Sciatic nerve (tissue), 2 donors: ENCODE results near the gene HOXD12. TPM values are rescaled to one million over a fixed set of nuclear protein-coding genes. Genes with fewer than 3 reads are reported as not detected.

Experiments
- ATAC-seq: fragments of 200-7000 bp; cut with Tn5 transposase; one replicate; pipeline ENCODE4 v1.9.1; 2020; ENCODE audit warnings: mild to moderate bottlenecking, moderate library complexity
- DNase-seq: peaks from one replicate; pipeline ENCODE4 v3.0.0-alpha.2; 2020; ENCODE audit warnings: low spot score
- intact Hi-C: fragments of 100-400 bp; cut with DNase I; formaldehyde crosslinking; loops from one replicate; pipeline ENCODE4 v1.14.2; 2022
- total RNA-seq: library from RNA; stranded (reverse); fragmentation: NEBNext Ultra II Directional; extraction: Animal tissue kit (Norgen Biotek cat#: 25700); gene quantifications from one replicate; pipeline ENCODE4 v1.2.1, GENCODE V29; 2021
- donor health status: DM: no; HTN: no; CAD: no.
- donor health status: DM: no; HTN: no; CAD: no.

The HOXD12 gene, protein sequence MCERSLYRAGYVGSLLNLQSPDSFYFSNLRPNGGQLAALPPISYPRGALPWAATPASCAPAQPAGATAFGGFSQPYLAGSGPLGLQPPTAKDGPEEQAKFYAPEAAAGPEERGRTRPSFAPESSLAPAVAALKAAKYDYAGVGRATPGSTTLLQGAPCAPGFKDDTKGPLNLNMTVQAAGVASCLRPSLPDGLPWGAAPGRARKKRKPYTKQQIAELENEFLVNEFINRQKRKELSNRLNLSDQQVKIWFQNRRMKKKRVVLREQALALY
- not detected for total RNA-seq

DNA sequence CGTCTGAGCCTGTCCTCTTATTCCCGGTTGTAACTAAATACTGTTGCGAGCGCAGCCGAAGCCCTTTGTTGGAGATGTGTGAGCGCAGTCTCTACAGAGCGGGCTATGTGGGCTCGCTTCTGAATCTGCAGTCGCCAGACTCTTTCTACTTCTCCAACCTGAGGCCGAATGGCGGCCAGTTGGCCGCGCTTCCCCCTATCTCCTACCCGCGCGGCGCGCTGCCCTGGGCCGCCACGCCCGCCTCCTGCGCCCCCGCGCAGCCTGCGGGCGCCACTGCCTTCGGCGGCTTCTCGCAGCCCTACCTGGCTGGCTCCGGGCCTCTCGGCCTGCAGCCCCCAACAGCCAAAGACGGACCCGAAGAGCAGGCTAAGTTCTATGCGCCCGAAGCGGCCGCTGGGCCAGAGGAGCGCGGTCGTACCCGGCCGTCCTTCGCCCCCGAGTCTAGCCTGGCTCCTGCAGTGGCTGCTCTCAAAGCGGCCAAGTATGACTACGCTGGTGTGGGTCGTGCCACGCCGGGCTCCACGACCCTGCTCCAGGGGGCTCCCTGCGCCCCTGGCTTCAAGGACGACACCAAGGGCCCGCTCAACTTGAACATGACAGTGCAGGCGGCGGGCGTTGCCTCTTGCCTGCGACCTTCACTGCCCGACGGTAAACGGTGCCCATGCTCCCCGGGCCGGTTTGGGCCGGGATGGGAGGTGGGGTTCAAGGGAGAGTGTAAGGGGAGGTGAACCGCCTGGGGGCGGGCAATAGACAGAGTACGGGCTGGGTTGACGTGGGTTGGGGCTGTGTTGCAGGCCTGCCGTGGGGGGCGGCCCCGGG is at the start of gene HOXD12:
Gene HOXD12 (plus strand): TSS at position 68 of the 819 bp plus-strand sequence. CDS start 7 bp downstream, at position 75.
- intact Hi-C loops = loop anchor here (10.0 kb wide), 1 partner anchor 1765 kb away; the partner anchor contains the start of gene SP9
- no peak for DNase-seq
- ATAC-seq = no peak

DNA sequence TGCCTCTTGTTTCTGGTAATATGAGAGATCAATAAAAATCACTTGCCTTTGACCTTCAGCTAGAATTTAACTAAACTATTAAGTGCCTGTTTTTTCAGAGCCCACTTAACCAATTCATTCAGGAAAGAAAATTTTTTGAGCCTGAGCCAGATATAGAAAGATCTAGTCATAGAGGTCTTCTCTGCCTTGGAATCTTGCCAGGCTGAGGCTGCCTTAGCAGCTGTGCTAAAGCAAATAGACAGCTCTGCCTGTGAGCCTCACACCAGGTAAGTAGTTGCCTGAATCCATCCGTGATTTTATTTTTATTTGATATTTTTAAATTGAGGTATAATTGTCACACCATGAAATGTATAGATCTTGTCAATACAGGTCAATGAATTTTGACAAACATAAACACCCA is 43.2 kb upstream of the HOXD12 start:
- DNase-seq = no peak
- intact Hi-C loops = no loop called here
- no peak for ATAC-seq

DNA sequence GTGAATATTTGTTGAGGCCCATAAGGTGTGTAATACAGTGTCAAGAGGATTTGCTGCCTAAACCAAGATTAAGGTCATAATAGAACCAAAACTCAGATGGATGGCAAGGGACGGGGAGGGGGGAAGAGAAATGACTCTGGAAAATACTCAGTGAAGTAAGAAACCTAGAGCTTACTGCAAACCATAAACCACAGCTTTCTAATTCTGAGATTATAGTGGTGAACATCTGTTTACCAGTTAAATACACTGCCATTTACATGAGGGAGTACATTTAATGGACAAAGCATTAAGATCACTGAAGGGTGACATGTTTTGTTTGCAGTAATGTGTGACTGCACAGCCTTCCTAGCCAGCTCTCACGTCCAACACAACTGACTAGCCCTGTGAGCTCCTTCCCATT is 35.6 kb upstream of the HOXD12 start:
- intact Hi-C loops = no loop called here
- DNase-seq = no peak
- no peak for ATAC-seq

DNA sequence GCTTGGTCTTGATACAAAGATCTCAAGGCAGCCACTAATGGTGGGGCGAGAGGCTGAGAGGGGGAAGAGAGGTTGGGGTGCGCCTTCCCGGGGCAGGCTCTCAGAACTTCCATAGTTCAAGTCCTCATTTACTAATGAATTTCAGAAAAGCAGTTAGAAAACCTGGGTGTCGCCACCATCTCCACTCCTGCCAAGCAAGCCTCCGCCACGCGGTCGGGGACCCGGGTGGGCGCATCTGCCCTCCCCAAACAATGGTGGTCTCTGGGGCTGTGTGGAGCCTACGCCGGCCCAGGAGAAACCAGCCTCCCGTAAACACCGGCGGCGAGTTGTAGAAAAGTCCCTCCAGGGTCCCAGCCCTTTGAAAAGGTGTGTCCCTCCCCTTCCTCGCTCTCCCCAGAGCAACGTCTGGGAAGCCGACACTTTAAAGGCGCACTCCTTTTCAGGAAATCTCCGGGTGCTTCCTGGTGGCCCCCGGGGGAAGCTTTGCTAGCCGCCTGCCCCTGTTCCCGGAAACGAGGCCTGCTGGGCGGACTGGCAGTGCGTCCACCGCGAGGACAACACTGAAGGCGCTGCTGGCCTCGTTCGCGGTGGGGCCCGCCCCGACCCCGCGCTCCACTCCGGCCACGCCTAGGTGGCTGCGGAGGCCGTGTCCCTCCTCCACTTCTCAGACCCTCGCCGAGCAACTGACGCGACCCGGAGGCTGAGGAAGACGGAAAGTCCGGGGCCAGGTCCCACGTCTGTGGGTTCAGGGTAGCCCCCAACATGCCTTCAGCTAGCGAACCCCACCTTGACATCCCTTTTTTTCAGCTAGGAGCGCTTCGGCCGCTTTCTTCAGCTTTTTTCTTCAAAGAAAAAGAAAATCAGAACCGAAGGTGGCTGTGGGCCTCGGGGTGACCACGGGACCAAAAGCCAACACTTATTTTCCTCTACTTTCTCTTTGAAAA is 32.7 kb upstream of the HOXD12 start:
- no peak for DNase-seq
- intact Hi-C loops = no loop called here
- no peak for ATAC-seq

DNA sequence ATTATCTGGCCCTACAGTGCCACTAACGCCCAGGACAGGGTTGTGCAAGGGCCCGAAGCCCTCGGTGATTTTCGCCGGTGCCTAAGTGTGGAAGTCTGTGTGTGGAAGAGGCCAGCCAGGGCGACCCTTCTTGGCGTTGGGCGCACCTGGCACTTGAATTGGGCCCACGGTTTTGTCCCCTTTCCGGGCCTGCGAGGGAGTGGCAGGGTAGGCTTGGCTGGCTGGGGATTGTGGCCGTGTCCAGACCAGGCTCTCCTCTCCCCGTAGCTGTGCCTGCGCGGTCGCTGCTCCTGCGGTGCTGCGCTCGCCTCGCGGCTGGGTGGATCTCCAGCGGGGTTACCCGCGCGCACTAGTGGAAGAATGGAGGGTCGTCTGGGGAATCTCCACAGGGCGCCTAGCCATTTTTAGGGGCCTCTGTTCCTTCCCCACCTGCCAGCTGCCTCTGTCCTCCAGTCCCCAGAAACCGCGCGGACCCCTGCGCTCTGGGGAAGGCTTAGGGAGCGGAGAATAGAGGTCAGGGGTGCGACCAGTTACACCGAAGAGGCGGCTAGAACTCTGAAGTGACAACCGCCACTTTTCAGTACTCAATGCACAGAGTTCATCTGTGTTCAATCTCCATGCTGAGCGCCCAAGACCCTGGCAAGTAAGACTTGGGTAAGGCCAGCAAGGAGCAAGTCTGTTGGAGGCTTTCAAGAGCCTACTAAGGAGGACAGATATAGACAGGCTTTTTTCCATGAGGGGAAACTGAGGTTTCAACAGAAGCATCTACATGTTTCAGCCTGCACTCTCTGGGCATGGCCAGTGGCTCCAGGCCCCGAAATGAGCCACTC is 31.8 kb upstream of the HOXD12 start:
- DNase-seq = no peak
- peak; percentile 43 for ATAC-seq
- intact Hi-C loops = no loop called here

DNA sequence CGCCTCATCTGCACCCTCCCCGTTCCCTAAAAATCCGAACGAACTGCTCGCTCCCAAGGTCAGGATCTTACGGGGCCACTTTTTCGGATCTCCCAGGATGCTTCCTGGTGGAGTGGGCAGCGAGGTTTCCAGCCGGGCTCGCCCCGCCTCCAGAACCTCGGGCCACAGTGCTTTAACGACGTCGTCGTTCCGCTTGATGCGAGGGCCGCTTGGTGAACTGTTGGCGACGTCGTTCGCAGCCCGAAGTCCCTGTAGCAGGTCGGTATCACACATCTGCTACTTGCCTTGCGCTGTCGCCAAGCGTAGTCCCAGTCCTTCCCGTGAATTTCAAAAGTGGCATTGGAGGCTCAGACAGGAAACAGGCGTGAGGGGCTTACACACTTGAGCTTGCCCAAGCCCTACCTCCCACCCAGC is 31.2 kb upstream of the HOXD12 start:
- ATAC-seq (no peak), DNase-seq (no peak)
- intact Hi-C loops = no loop called here

DNA sequence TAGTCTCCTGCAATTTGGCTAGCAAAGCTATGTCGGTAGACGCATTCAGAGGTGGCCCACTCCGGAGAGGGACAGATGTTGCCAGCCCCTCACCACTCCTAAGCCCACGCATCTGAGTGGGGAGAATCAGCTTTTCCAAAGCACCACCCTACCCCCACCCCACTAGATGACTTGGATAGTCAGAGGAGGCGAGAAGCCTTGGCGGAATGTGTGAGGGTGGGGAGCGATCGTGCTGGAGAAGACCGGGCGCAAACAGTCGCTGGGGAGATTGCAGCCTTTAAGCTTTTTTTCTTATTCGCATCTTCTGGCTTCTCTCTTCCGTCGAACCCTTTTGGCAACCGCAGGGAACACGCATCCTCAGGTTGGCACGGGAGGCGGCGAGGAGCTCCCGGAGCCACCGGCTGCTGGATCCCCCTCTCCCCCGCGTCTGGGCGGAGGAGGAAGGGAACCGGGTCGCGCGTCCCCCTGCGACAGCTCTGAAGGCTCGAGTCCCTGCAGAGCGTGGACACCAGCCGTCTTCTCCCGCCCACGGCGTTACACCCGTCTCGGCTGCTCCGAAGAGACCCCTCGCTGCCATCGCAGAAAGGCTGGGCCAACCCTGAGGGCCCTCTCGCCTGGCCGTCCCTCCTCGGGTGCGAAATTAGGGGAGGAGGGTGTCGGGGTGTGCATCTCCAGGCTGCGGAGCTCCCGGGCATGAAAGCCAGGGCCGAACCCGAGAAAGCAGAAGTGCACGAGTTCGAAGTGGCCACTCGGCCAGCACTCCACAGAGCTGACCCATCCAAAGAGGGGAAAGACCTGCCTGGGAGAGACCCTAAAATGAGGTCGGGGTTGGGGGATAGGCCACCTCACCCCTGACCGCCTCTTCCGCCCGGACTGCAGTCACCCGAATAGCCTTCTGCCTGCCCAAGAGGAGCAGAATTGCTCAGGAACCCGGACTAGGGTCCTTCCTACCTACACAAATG is 28.0 kb upstream of the HOXD12 start:
- intact Hi-C loops = no loop called here
- DNase-seq (no peak), ATAC-seq (peak; percentile 34)

DNA sequence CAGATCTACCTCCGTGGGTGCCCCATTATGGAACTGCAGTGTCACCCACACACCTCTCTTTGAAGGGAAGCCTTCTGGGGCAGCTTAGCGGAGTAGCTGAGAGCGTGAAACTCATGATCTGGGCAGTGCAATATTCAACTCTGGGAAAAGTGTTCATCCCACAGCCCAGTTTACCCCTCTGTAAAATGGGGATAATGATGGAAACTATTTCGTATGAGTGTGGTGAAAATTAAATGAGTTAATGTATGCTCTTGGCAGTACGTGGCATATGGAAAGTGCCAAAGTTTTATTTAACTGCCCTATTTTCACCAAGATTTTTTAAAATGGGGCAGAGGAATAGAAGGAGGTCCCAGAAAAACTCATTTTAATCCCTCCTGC is 27.3 kb upstream of the HOXD12 start:
- ATAC-seq (no peak), DNase-seq (no peak)
- intact Hi-C loops = no loop called here

DNA sequence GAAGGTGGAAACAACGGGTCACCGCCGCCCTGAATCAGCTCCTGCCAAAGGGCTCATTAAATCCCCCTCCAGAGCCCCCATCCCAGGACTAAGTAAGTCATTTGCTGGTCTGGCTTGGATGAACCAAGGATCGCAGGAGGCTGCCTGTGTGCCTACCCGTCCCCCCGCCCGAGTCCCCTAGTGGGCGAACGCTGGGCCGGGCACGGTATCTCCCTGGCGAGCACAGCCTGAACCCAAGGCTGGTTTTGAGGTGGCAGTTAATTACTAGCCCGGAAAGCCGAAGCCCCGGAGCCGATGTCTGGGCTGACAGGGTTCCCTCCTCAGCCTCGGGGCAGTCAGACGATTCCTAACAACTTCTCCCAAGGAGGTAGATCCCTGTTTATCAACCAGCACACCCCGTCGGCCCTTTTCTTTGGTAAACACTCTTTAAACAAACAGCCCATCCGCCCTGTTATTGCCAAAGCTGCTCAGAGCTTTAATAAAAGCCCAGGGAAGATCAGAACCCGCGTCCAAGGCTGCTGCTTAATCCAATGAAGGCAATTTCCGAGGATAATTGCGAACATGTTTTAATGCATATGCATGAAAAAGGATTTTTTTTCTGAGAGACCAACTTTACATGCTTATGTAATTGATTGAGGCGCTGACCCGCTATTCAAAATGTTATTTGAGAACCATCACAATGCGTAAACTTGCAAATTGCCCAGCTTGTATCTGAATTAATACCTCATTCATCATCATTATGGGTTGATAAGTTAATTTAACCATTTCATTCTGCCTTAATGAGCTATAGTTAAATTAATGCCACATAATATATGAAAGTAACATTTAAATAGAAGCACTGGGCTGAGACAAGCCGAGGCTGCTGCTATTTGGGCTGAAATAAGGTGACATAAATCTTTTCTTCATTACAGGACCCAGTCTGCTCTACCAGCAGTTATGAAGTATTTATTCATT is 26.4 kb upstream of the HOXD12 start:
- no peak for DNase-seq
- no peak for ATAC-seq
- intact Hi-C loops = no loop called here

DNA sequence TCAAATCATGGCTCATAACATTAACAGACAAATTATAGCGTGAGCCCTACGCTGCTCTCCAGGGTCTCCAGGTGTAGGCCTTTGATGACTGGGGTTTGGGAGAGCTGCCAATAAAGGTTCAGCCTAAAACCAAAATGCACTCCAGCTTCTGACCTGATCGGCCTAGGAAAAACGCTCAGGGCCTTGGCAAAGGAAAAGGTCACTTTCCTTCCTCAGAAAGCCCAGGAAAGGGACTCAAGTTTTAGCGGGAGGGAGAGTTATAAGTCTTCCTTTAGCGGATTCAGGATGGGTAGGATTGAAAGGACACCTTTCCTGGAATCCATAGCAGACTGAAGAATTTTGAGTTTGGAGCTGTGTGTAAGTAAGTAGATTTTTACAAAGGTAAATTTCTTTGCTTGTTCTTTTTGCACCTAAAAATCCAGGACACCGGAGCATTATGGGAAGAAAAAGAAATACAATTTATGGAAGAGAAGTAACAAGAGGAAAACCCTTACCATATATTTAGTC is 24.6 kb upstream of the HOXD12 start:
- DNase-seq = no peak
- intact Hi-C loops = no loop called here
- no peak for ATAC-seq

DNA sequence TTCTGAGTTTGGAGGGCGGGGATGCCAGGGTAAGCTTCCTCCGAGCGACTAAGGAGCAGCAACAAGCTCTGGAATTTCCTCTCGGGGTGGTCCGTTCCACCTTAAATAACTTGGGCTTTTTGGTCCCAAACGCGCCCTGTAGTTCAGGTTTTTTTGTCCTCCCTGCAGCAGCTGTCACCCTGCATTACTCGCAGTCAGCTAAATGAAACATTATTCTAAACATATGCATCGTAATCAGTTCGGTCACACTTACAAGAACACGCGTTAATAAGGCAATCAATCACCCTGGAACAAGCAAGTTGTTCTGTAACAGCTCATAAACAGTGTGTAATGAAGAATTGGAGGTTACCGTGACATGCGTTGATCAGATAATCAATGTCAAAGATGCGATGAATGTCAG is 24.1 kb upstream of the HOXD12 start:
- intact Hi-C loops = no loop called here
- DNase-seq (no peak), ATAC-seq (no peak)

DNA sequence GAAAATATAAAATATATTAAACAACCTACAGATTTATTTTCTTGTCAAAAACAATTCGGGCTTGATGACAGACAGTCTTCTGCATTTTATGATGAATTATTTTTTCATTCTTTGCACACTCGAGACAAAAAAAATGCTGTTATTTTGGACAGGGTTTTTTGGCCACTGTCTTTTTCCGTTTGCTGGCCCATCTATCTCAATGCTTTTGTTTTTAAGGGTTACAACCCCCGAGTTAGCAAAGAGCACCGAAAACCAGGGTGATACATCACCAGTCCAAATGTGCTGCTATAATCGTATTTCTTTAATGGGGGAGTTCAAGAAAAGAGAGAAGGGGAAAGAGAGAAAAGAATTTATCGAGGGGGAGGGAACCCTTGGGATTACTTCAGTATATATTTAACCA is 23.5 kb upstream of the HOXD12 start:
- no peak for DNase-seq
- intact Hi-C loops = no loop called here
- ATAC-seq = no peak

DNA sequence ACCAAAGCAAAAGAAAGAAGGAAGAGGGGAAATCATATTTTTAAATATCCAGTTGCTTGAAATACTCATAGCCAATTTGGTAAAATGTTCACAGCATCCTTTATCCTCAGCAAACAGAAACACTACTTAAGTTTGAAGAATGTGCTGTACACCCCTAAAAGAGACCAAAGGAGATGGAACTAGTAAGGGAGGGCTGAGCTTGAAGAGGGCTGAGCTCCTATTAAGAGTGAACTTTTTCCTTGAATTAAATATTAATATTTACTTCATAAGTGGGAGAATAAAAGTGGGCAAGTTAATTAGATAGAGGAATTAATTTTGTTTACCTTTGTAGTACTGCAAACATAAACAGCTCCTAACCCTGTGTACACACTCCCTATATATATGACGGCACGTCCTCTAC is 22.8 kb upstream of the HOXD12 start:
- ATAC-seq (no peak), DNase-seq (no peak)
- intact Hi-C loops = no loop called here

DNA sequence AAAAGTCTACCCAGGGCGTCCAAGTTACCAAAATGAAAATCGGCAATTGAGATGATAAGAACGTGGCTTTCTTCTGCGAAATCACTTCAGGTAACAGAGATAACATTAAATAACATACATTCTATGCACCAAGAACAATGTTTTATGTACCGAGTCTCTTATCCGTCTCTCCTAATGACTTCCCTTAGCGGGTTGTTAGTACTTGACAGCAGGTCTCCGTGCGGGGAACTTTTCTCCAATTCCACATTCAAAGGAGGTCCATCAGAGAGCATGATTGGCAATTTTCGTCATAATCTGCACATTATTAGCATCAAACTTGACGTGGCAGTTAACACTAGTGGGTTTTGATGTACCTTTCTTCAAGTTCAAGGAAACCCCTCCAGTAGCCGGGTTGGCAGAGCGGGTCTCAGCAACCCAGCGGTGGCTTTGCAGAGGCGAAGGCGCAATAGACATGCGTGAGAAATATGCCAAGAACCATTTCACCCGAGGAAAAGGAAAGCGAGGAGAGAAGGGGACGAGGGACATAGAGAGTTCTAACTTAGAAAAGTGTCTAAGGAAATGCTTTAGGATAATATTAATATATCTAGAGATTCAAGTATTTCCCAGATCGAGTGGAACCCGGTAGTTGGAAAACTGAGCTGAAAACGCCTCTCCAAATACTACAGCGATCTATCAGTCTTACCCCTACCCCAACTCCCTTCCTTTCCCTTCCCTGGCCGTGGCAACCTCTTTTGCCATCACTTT is 20.9 kb upstream of the HOXD12 start:
- ATAC-seq (no peak), DNase-seq (no peak)
- intact Hi-C loops = no loop called here

DNA sequence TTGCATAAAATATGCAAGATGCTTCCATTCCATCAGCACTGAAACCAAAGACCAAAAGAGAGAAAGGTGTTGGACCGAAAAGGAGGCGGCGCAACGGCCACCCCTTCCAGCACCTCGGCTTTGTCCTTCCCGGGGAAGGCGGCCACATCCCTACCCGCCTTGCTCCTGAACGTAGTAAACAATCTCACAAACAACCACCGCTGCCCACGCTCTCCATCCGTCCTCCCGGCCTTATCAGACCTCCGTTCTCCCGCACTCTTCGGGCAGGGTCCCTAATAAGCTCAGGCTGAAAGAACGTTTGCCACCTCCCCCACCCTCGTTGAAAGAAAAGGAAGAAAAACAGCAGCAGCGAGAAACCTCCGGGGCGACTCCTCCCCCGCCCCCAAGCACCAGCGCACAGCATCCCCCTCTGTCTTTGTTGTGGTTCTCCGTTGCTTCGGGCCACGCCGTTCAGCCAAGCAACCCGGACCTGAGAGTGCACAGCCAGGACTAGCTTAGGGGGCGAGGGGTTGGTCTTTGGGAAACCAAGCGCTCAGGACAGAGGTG is 20.2 kb upstream of the HOXD12 start:
- DNase-seq = no peak
- ATAC-seq = no peak
- intact Hi-C loops = no loop called here
